BLaER1 treated with 17β-estradiol and CSF1 and Interleukin-3, amounts not matched to agents 10 nM and 100 nM (cell line): ENCODE results near the gene HOXB6.
A peak's percentile ranks its signal among the peaks of the same experiment; 100 is the strongest.

Experiments used
- H3K27ac ChIP-seq, 11 experiments: shearing (Covaris generic); formaldehyde crosslinking; 2 replicates each; pipeline ENCODE4 v1.8.1; 2022
- H3K27me3 ChIP-seq, 11 experiments: shearing (Covaris generic); formaldehyde crosslinking; 2 replicates each; pipeline ENCODE4 v1.8.1; 2022
- H3K36me3 ChIP-seq, 11 experiments: shearing (Covaris generic); formaldehyde crosslinking; 2 replicates each; pipeline ENCODE4 v1.8.1; 2022
- H3K4me1 ChIP-seq, 10 experiments: shearing (Covaris generic); formaldehyde crosslinking; 2 replicates each; pipeline ENCODE4 v1.8.1; 2022
- H3K4me2 ChIP-seq, 11 experiments: shearing (Covaris generic); formaldehyde crosslinking; 2 replicates each; pipeline ENCODE4 v1.8.1; 2022
- H3K4me3 ChIP-seq, 10 experiments: shearing (Covaris generic); formaldehyde crosslinking; 2 replicates each; pipeline ENCODE4 v1.8.1; 2022
- H3K9ac ChIP-seq, 11 experiments: shearing (Covaris generic); formaldehyde crosslinking; 2 replicates each; pipeline ENCODE4 v1.8.1; 2022
- H3K9me3 ChIP-seq, 11 experiments: shearing (Covaris generic); formaldehyde crosslinking; replicated peaks in 1 of 11; 2 replicates each; pipeline ENCODE4 v1.8.1; 2022
- H4K20me1 ChIP-seq, 11 experiments: shearing (Covaris generic); formaldehyde crosslinking; 2 replicates each; pipeline ENCODE4 v1.8.1; 2022
- Cebpa-rat ChIP-seq, 11 experiments: shearing (Covaris generic); IDR thresholded peaks; 2 replicates each; pipeline ENCODE4 v1.8.1; 2022

HOXB6 gene

DNA sequence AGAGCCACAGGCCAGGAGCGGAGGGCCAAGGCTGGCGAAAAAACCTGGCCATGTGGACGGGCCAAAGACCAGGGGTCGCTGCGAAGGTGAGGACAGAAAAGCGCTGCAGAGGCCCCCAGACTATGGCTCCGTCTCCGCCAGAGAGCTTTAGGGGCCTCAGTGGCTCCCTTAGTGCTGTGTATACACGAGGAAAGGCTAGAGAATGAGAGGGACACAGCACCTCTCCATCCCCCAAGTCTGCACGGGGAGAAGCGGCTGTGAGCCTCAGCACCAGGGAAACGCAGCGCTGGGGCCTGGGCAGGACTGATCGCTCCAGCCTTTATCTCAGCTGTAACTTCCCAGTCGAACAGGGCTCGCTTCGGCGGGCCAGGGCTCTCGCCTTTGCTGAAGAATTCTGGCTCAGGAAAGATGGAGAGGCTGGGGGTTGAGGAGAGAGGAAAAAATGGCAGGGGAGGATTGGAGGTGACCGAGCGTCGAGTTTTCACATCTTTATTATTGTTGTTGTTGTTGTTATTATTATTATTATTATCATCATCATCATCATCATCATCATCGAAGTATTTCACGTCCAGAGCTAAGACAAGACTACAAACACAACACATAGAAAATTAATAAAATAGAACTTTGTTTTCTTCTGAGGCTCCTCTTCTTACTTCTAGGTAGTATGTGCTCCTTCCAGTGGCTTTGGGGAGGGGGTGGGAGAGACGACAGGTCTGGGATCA lies 9.3 kb downstream of the HOXB6 start:
- no peak overlapping the region for H3K9ac ChIP-seq
- H3K27ac ChIP-seq: no peak overlapping the region
- no peak overlapping the region for H3K4me3 ChIP-seq
- peaks cover 98 to 100% (median 100%) of the 10 kb centered on the region in 11 experiments for H3K27me3 ChIP-seq
- TF ChIP-seq Cebpa-rat (IDR thresholded peaks at IDR 0.05): no peak
- H4K20me1 ChIP-seq: peaks cover 0 to 96% (median 86%) of the 10 kb centered on the region in 11 experiments; a peak in 18 of 22 replicates
- no peaks in the 10 kb centered on the region for H3K36me3 ChIP-seq
- H3K4me1 ChIP-seq: peaks cover 0 to 6% (median 4%) of the 10 kb centered on the region in 10 experiments; a peak in 6 of 20 replicates
- H3K9me3 ChIP-seq: peaks cover 0 to 14% (median 9%) of the 10 kb centered on the region in 11 experiments; a peak in 13 of 22 replicates
- H3K4me2 ChIP-seq: no peak overlapping the region

DNA sequence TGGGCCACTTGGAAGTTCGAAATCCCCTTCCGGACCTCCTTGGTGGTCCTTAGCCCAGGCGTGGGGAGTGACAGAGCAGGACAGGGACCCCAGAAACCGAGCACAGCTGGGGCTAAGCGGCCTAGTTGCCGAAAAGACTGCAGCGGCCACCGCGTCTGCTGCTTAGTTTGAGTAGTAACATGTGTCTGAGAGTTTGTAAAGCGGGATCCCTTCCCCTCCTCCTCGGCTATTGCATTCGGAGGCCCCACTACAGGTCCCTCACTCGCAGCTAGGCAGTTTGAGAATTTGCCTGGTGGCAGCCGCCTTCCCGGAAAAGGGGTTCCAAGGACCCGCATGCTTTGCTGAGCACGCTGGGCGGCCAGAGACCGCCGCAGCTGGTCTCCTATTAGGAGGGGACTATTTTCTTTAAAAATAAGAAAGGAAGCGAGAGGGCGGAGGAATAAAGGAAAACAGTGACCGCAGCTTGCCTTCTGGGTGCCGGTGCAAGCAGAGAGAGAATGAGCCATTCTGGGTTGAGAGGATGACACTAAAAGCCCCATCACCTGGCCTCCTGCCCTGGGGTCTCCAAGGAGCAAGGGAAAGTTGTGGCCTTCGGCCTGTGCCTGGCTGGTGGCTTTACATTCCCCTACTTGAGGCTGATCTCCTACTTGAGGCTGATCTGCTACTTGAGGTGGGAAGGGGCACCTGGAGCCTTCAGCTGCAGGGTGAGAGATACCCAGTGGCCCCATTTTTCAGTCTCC lies 10.1 kb downstream of the HOXB6 start:
- no peaks in the 10 kb centered on the region for H3K36me3 ChIP-seq
- H3K27me3 ChIP-seq: peaks cover 98 to 100% (median 100%) of the 10 kb centered on the region in 11 experiments
- H3K4me3 ChIP-seq: no peak overlapping the region
- H3K27ac ChIP-seq: no peak overlapping the region
- H3K9me3 ChIP-seq: peaks cover 0 to 14% (median 9%) of the 10 kb centered on the region in 11 experiments; a peak in 13 of 22 replicates
- no peak overlapping the region for H3K9ac ChIP-seq
- TF ChIP-seq Cebpa-rat (IDR thresholded peaks at IDR 0.05): no peak
- H4K20me1 ChIP-seq: peaks cover 0 to 96% (median 86%) of the 10 kb centered on the region in 11 experiments; a peak in 18 of 22 replicates
- H3K4me2 ChIP-seq: no peak overlapping the region
- peaks cover 0 to 6% (median 4%) of the 10 kb centered on the region in 10 experiments; a peak in 6 of 20 replicates for H3K4me1 ChIP-seq

DNA sequence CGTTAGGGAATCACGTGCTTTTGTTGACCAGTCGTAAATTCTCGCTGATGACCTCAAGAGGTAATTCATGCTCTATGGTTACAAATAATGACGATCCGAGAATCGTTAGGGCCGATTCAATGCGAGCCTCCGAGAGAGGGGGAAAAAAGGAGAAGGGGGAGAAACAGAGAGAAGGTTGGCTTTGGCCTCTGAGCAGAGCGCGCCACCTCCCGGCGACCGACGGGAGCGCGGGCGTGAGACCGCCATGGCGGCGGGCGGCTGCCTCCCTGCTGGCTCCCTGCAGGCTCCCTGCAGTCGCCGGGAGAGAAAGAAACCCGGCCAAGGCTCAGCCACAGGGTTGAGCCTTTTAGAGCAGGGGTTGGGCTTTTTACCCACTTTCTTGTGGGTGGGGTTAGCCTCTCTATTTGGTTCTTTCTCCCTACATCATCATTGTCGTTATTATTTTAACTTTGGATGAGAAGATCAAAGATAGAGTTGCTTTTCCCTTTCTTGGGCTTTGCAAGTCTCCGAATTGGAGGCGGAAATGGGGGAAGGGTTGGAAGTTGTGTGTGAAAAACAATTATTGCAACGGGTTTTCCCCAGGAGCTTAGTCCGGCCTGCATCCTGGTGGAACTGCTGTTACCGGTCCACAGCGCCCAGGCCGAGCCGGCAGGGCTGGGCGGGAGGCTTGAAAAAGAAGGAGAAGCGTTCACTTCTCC lies 10.8 kb downstream of the HOXB6 start:
- no peak for TF ChIP-seq Cebpa-rat (IDR thresholded peaks at IDR 0.05)
- peaks cover 0 to 14% (median 9%) of the 10 kb centered on the region in 11 experiments; a peak in 13 of 22 replicates for H3K9me3 ChIP-seq
- H4K20me1 ChIP-seq: peaks cover 0 to 96% (median 86%) of the 10 kb centered on the region in 11 experiments; a peak in 18 of 22 replicates
- peaks cover 98 to 100% (median 100%) of the 10 kb centered on the region in 11 experiments for H3K27me3 ChIP-seq
- H3K4me2 ChIP-seq: peak overlapping the region in 2 of 11 experiments; percentile 88 to 97; a peak in 4 of 22 replicates
- peaks cover 0 to 6% (median 4%) of the 10 kb centered on the region in 10 experiments; a peak in 6 of 20 replicates for H3K4me1 ChIP-seq
- H3K9ac ChIP-seq: no peak overlapping the region
- H3K36me3 ChIP-seq: no peaks in the 10 kb centered on the region
- H3K4me3 ChIP-seq: no peak overlapping the region
- no peak overlapping the region for H3K27ac ChIP-seq

DNA sequence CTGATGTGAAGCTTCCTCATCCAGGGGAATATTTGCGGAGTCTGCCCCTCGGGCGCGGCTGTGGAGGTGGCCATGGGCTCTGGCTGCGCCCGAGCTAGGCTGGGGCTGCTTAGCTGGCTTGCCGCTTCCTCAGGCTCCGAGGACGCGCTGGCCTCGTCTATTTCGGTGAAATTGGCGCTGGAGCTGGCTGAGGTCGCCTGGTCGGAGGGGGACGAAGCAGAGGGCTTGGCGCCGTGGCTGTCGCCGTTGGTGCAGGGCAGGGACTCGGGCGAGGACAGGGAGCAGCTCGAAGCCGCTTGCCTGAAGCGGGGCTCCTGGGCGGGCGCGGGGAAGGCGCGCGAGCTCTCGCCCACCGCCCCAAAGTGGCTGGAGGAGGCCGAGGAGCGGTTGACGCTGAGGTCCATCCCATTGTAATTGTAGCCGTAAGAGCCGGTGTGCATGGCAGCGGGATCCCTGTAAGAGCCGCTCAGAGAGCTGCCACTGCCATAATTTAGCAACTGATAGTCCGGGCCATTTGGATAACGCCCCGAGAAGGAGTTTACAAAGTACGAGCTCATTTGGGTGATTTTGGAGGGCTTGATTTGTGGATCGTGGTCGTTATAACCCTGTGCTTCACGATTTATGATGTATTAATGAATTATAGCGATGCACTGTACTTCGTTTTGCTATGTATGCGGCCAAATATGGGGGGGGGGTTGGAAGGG lies 11.5 kb downstream of the HOXB6 start, which contains the start of gene HOXB5:
Gene HOXB5 (minus strand): TSS at position 654 of the 704 bp plus-strand sequence. CDS start 97 bp downstream, at position 557.
- H3K36me3 ChIP-seq: no peaks in the 10 kb centered on the region
- peaks cover 0 to 12% (median 9%) of the 10 kb centered on the region in 11 experiments; a peak in 13 of 22 replicates for H3K9me3 ChIP-seq
- H3K4me1 ChIP-seq: peaks cover 0 to 8% (median 4%) of the 10 kb centered on the region in 10 experiments; a peak in 8 of 20 replicates
- no peak within 1 kb of the TSS for H3K27ac ChIP-seq
- peaks cover 0 to 96% (median 87%) of the 10 kb centered on the region in 11 experiments; a peak in 18 of 22 replicates for H4K20me1 ChIP-seq
- no peak for TF ChIP-seq Cebpa-rat (IDR thresholded peaks at IDR 0.05)
- peaks cover 98 to 100% (median 100%) of the 10 kb centered on the region in 11 experiments for H3K27me3 ChIP-seq
- peak within 1 kb of the TSS in 7 of 11 experiments; percentile 4 to 97 (median 38); a peak in 11 of 22 replicates for H3K4me2 ChIP-seq
- peak within 1 kb of the TSS in 4 of 10 experiments; percentile 8 to 44 (median 40); a peak in 6 of 20 replicates for H3K4me3 ChIP-seq
- H3K9ac ChIP-seq: no peak within 1 kb of the TSS

DNA sequence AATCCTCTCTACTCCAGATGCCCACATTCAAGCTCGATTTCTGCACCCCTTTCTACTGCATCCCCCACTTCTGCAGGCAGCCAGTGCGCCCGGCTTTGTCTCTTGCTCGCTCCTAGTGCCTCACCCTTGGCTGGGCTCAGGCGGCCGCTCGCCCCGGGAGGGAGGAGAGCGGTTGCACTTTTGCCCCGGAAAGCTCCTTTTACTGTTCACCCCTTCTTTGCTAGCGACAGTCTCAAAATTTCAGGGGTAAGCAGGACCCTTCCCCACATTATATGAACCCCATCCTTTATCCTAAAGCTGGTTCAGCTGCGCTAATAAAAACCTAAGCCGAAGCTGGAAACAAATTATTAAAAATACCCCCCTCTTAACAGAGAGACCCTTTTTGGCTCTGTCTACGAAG lies 12.2 kb downstream of the HOXB6 start:
- H3K27ac ChIP-seq: no peak overlapping the region
- no peak for TF ChIP-seq Cebpa-rat (IDR thresholded peaks at IDR 0.05)
- H3K9me3 ChIP-seq: peaks cover 0 to 5% (median 2%) of the 10 kb centered on the region in 11 experiments; a peak in 11 of 22 replicates
- H3K4me2 ChIP-seq: peak overlapping the region in 2 of 11 experiments; percentile 88 to 97; a peak in 3 of 22 replicates
- no peak overlapping the region for H3K4me3 ChIP-seq
- peaks cover 98 to 100% (median 100%) of the 10 kb centered on the region in 11 experiments for H3K27me3 ChIP-seq
- no peak overlapping the region for H3K9ac ChIP-seq
- no peaks in the 10 kb centered on the region for H3K36me3 ChIP-seq
- peaks cover 0 to 96% (median 88%) of the 10 kb centered on the region in 11 experiments; a peak in 19 of 22 replicates for H4K20me1 ChIP-seq
- H3K4me1 ChIP-seq: peaks cover 2 to 15% (median 8%) of the 10 kb centered on the region in 10 experiments; a peak in 16 of 20 replicates

DNA sequence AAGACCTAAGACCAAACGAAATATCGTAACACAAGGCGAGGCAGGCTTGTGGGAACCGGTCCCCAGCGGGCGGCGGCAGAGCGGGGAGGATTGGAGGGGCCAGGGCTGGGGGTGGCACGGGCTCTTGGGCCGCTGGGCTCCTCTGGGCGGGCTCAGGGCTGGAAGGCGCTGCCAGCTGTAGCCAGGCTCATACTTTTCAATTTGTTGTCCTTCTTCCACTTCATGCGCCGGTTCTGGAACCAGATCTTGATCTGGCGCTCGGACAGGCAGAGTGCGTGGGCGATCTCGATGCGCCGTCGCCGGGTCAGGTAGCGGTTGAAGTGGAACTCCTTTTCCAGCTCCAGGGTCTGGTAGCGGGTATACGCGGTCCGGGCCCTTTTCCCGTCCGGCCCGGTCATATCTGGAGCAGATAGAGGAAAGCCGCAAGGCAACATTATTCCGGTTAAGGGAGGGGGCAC lies 12.7 kb downstream of the HOXB6 start:
- TF ChIP-seq Cebpa-rat (IDR thresholded peaks at IDR 0.05): no peak
- no peak overlapping the region for H3K4me2 ChIP-seq

DNA sequence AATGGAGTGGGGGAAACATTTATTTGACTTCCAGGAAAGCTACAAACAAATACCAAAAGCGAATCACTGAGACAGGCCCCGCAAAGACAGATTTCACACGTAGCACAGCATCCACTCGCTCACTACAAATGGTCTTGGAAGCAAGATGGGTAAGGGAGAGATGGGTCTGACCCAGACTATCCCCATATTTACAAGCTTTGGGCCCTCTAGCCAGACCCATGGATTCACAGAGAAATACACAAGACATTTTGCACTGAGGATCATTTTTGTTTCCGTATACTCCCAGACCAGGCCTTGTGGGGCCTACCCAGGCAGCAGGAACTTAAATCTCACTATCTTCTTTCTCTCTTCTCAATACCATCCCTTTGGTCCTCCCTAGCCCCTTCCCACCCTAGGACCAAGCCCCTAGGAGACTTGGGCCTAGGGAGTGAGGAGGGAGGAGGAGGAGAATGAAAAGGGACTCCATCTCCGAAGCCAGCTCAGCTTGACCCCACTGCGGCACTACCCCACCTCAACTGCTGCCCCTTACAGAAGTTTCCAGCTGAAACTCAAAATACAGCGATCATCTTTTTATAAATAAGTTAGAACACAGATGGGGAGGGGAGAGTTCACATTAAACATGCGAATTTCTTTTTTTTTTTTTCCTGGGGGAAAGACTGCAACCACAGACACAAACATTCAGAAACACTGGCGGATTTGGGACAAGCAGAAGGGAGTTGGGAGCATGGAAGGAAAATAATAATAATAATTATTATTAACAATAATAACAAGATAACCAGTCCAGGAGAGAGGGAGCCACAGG lies 13.3 kb downstream of the HOXB6 start:
- H3K36me3 ChIP-seq: no peaks in the 10 kb centered on the region
- H3K9me3 ChIP-seq: no peaks in the 10 kb centered on the region
- no peak overlapping the region for H3K27ac ChIP-seq
- no peak overlapping the region for H3K9ac ChIP-seq
- H3K27me3 ChIP-seq: peaks cover 98 to 100% (median 100%) of the 10 kb centered on the region in 11 experiments
- H4K20me1 ChIP-seq: peaks cover 0 to 96% (median 87%) of the 10 kb centered on the region in 11 experiments; a peak in 19 of 22 replicates
- peaks cover 5 to 26% (median 14%) of the 10 kb centered on the region in 10 experiments; a peak in 17 of 20 replicates for H3K4me1 ChIP-seq
- TF ChIP-seq Cebpa-rat (IDR thresholded peaks at IDR 0.05): no peak
- no peak overlapping the region for H3K4me2 ChIP-seq
- H3K4me3 ChIP-seq: no peak overlapping the region

More for the DNA sequence above, 12.7 kb downstream of the HOXB6 start:
- H3K9ac ChIP-seq: no peak overlapping the region
- H3K9me3 ChIP-seq: no peaks in the 10 kb centered on the region
- H4K20me1 ChIP-seq: peaks cover 0 to 96% (median 87%) of the 10 kb centered on the region in 11 experiments; a peak in 19 of 22 replicates
- H3K4me1 ChIP-seq: peaks cover 5 to 20% (median 12%) of the 10 kb centered on the region in 10 experiments; a peak in 16 of 20 replicates
- H3K27ac ChIP-seq: no peak overlapping the region
- H3K4me3 ChIP-seq: no peak overlapping the region
- H3K27me3 ChIP-seq: peaks cover 98 to 100% (median 100%) of the 10 kb centered on the region in 11 experiments
- H3K36me3 ChIP-seq: no peaks in the 10 kb centered on the region
